ENCODE data around the gene TMEM31.
"Not testable (repeated sequence)": the region's sequence is repeated elsewhere in the genome, so short reads cannot be mapped to it uniquely, and the experiment has no call there.

Gene TMEM31

GRCh38 chrX:103727115-103727514 is 16.4 kb downstream of the TMEM31 start:
- no peak for DNase-seq

DNA sequence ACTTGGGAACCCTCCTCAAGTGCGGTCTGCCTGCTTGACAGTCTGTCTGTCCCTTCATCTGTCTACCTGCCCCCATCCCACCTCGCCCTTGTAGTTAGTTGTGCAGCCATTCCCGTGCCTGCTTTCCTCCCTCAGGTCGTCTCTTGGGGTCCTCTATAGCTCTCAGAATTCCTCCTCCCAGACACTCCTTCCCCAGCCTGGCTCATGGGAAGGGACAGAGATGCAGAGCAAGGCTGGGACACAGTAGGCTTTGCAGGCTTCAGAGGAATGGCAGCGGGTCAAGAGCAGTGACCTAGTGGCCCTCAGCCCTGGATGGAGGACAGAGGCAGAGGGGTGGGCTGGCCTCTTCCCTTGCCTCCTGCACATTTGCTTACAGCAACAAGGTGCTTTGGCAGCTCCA is 18.3 kb downstream of the TMEM31 start:
- DNase-seq: no peak

DNA sequence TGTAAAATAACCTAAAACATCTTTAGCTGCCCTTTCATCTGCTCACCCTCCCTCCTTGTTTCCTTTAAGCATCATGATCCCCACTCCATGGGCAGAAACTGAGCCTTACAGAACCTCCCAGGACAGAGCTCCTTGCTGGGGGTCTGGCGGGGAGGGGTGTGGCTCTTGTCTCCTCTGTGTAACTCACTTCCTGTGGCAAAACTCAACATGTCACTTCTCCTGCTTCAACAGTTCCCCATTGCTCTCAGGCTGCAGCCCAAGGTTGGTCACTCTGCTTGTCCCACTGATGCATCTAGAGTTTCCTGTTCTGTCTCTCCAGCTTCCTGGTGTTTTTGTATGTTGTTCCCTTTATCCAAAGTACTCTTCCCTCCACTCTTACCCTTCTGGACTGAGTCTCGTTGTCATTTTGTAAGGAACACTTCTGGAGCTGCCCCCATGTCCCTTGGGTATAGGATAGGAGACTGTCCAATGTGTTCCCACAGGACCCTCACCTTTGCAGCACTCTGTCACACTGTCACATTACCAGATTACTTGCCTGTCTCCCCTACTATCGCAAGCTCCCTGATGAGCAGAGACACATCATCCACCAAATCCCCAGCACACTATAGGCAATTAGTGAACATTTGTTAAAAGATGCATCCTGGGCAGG is 19.6 kb downstream of the TMEM31 start:
- no peak for DNase-seq

- DNase-seq: no peak
Measured at GRCh38 chrX:103730796-103731493, 20.2 kb downstream of the TMEM31 start.

GRCh38 chrX:103733017-103733416 is 22.3 kb downstream of the TMEM31 start:
- no peak for DNase-seq

DNA sequence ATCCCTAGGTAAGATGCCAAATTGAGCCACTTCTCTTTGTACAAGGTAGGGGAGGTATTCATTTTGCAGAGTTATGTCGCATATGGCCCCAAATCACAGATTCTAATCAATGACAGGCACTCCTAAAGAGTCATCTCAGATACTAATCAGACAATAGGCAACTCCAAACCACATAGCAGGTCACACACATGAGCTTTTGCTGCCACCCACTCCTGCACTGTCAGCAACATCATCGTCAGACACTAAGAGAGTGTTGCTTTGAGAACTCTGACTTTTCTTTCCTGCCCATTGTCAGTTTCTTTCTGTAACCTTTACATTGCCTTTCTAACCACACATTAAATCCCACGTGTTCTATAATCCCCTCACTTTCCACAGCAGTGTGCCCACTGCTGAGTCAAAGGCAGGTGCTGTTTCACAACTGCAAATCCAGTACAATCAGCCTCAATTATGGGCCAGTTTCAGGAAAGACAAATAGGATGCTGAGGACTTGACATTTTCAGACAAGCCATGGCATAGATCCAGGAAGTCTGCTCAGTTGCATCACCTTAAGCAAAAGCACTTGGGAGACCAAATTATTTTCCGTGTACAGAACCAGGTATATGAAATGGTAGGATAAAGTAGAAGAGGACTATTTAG is 23.5 kb downstream of the TMEM31 start:
- no peak for DNase-seq

DNA sequence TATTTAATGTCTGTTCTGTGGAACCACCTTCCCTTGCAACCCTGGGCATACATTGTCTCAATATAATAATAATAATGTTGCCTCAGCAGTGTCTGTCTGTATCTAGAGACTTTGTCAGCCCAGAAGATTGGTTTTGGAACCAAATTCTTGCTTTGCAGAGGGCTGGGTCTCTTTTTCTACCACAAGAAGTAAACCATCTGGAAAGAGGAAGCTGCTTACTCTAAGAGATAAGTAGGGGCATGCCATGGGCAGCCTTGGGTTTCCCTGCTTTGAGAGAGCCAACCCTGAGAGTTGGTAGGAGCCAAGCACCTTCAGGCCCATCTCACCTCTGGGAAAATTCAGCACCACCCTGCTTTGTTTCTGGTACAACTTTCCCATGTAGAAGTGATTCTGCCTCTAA is 27.0 kb downstream of the TMEM31 start:
- no peak for DNase-seq

DNA sequence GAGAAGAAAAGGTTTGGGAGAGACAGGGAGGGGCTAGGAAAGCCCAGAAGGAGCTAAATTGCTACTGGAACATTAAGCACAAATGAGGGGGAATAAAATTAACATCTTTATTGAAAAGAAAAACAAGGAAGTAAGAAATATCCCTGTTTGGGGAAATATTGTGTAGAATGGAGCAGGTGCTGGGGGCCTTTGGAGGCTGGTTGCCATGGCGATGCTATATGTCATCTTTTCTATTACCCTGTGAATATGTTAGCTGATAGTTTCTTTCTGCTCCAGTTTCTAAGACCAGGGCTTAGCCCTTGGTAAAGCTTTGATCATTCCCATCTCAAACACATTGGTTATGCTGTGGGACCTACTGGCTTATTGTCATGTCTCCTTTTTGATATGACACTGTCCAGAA is 28.7 kb downstream of the TMEM31 start:
- DNase-seq: no peak

GRCh38 chrX:103741879-103742278 is 31.2 kb downstream of the TMEM31 start:
- DNase-seq: no peak

DNA sequence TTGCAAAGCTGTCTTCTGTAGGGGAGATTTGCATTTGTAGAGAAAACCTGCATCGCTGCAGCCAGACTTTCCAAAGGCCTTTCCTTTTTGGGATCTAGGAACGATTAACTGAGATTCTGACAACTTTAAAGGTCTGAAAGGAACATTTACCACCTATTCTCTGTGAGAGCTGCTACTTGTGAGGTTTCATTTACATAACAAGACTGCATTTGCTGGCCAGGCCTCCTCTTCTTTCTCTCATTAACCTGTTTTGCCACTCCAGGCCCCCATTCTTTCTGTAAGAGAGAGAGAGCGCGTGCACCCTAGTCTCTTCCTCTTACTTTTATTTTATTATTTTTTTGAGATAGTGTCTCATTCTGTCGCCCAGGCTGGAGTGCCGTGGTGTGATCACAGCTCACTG is 31.6 kb downstream of the TMEM31 start:
- no peak for DNase-seq

DNA sequence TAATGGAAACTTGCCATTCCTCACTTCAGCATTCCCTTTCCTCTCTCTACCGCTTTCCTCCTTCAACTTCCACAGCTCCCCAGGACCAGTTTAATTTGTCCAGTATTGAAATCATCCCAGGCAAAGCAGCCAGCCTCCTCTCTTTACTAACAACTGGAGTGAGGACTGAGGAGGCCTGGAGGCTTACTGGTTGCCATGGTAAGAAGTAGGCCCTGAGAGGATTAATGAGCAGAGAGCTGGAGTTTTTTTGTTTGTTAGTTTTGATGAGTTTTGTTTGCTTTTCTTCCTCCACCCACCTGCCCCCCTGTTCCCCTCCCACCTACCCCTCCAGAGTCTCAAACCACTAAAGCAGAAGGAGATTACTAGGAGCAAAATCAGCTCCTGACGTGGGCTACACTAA is 36.5 kb downstream of the TMEM31 start:
- DNase-seq: no peak

- DNase-seq: no peak
Measured at GRCh38 chrX:103754401-103754800, 43.7 kb downstream of the TMEM31 start.

GRCh38 chrX:103756736-103757135 is 46.0 kb downstream of the TMEM31 start:
- no peak for DNase-seq

DNA sequence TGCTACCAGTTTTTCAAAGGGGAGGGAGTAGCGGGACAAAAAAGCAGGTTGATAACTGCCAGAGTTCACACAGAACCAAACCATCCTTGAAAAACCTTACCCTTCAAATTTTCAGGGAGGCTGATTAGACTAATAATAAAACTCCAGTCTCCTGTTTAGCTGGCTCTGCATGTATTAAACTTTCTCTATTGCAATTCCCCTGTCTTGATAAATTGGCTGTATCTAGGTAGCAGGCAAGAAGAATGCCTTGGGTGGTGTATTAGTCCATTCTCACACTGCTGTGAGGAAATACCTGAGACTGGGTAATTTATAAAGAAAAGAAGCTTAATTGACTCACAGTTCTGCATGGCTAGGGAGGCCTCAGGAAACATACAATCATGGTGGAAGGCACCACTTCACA is 47.8 kb downstream of the TMEM31 start:
- DNase-seq: no peak

- DNase-seq: not testable (repeated sequence)
Measured at GRCh38 chrX:103763541-103763940, 52.8 kb downstream of the TMEM31 start.
